Activated naive CD4-positive, alpha-beta T cell treated with anti-CD3 and anti-CD28 coated beads, Interleukin-2, amount 50 U/mL, for 72 hours (primary cell): ENCODE data around the gene TLE1. TPM values are rescaled to one million over a fixed set of nuclear protein-coding genes. Genes with fewer than 3 reads are reported as not detected.
"Not testable (repeated sequence)": the region's sequence is repeated elsewhere in the genome, so short reads cannot be mapped to it uniquely, and the experiment has no call there.

Experiments
- ATAC-seq, 2 donors: fragments of 150-1000 bp; cut with Tn5 transposase; 2 replicates each; pipeline ENCODE4 v1.10.0; 2021; ENCODE audit warnings: mild to moderate bottlenecking in 2 of 2, moderate library complexity in 2 of 2
- DNase-seq, 2 donors: peaks; one replicate each; pipeline ENCODE4 v3.0.0; 2021 to 2022; ENCODE audit warnings: low spot score in 2 of 2
- H3K27ac Mint-ChIP-seq, 2 donors: one replicate each; pipeline ENCODE4 v1.8.0; 2022; ENCODE audit warnings: mild to moderate bottlenecking in 2 of 2, mixed read lengths in 2 of 2
- H3K36me3 Mint-ChIP-seq, 2 donors: one replicate each; pipeline ENCODE4 v1.8.0; 2022; ENCODE audit warnings: mixed read lengths in 2 of 2
- H3K9me3 Mint-ChIP-seq, 2 donors: one replicate each; pipeline ENCODE4 v1.8.0; 2022; ENCODE audit warnings: mixed read lengths in 2 of 2
- total RNA-seq, 2 donors: library from RNA; stranded (reverse); gene quantifications; one replicate each; pipeline ENCODE4 v1.2.3, GENCODE V29; 2022

Gene TLE1
- total RNA-seq, 2 donors from 2014 or later = 0.20 to 0.33 TPM

DNA sequence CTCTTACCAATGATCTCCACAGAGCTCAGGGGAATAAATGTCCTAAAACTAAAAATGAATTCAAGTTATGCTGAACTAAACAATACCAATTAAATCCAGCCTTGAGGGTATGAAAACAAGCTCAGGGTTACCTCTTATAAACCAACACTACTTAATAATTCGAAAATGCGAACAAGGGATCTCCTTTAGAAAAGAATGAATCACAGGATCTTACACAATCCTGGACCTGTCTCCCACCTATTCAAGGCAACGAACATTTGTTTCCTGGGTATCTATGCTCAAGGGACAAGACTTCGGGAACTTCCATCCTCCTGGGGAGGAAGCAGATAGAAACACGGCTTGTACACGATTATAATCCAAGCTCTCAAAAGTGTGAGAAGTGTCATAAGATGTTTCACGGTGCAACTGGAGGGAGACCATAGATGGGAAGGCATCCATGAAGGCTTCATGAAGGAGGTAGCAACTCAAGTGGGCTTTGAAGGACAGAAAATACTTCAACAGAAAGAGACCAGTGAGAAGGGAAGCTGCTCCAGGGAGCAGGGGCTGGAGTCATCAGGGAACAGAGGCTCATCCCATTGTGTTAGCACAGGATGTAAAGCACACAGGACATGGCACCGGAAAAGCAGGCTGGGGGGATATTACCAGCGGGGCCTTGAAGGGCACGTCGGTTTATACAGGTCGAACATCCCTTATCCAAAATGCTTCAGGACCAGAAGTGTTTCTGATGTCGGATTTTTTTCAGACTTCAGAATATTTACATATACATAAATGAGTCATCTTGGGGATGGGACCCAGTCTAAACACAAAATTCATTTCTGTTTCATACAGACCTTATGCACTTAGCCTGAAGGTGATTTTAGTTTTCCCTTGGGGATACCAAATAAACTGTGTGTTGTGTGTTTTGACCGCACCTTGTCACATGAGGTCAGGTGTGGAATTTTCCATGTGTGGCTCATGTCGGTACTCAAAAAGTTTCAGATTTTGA lies 87.4 kb downstream of the TLE1 start:
- ATAC-seq (no peak), DNase-seq (no peak)
- Mint-ChIP-seq H3K9me3 (peaks cover 0 to 10% of the 10 kb centered on the region in 2 donors), H3K27ac (no peak overlapping the region), H3K36me3 (peaks cover 0 to 4% of the 10 kb centered on the region in 2 donors)

DNA sequence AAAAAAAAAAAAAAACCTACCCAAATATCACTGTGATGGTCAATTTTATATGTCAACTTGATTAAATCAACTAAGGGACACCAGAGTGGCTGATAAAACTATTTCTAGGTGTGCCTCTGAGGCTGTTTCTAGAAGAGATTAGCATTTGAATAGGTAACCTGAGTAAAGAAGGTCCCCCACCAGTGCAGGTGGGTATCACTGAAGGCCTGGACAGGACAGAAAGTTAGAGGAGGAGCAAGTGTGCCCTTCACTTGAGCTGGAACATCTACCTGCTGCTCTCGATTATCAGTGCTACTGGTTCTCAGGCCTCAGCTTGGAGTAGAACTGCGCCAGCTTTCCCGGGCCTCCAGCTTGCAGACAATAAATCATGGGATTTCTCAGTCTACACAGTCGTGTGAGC lies 88.7 kb downstream of the TLE1 start:
- H3K9me3 Mint-ChIP-seq = peaks cover 0 to 10% of the 10 kb centered on the region in 2 donors
- DNase-seq (no peak), ATAC-seq (no peak)
- H3K27ac Mint-ChIP-seq = no peak overlapping the region
- peaks cover 0 to 12% of the 10 kb centered on the region in 2 donors for H3K36me3 Mint-ChIP-seq

DNA sequence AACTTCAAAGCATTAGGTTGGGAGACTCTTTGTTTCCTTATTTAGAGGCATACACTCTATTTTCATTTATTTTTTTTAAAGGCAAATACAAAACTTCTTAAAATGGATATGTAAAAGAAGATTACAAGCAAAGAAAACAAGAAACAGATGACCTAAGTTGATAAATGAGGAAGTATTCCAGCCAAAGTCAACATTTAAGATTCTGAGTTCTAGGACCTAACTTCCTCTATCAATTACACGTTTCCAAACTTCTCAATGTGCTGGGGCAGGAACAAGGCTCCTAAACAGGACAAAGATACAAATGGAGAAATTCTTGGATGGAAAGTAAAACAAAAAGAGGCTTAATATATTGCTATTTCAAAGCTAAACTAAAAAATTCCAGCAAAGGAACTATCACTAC lies 89.5 kb downstream of the TLE1 start:
- DNase-seq (no peak), ATAC-seq (no peak)
- peaks cover 0 to 15% of the 10 kb centered on the region in 2 donors for H3K36me3 Mint-ChIP-seq
- no peak overlapping the region for H3K27ac Mint-ChIP-seq
- H3K9me3 Mint-ChIP-seq = peaks cover 0 to 10% of the 10 kb centered on the region in 2 donors

DNA sequence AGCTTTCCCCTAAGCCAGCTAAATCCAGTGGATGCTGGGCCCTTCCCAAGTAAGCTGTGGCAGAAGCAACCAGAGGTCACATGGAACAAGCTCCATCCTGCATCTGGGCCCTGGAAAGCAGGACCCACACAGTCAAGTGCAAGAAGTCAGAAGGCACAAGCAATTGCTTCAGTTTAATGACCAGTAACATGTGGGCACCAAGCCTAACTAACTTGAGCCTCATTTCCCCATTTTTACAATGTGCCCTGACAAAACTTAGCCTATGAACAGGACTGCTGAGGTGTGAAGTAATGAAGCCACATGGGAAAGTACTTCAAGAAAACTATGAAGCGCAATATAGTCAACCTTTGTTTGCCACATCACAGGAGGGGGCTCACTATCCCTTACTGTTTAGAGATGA lies 90.5 kb downstream of the TLE1 start:
- ATAC-seq (no peak), DNase-seq (no peak)
- peaks cover 0 to 14% of the 10 kb centered on the region in 2 donors for H3K9me3 Mint-ChIP-seq
- no peak overlapping the region for H3K27ac Mint-ChIP-seq
- H3K36me3 Mint-ChIP-seq = peaks cover 0 to 19% of the 10 kb centered on the region in 2 donors

DNA sequence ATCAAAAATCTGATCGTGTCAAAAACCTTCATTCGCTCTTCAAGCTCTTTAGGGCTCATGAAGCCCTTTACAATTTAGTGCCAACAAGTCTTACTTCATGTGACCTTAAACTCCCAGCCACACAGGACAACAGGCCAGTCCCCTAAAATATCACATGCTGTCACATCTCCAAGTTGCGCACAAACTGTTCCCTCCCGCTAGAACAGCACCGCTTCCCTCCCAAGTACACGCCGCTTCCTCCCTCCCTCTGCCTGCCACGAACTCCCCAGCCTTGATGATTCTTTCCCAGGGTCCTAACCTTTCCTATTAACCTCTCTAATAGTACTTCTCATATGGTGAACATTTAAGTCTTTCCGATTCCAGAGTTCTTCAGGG lies 91.2 kb downstream of the TLE1 start:
- ATAC-seq (no peak), DNase-seq (no peak)
- Mint-ChIP-seq H3K27ac (no peak overlapping the region), H3K36me3 (peaks cover 0 to 19% of the 10 kb centered on the region in 2 donors), H3K9me3 (peaks cover 0 to 16% of the 10 kb centered on the region in 2 donors)

DNA sequence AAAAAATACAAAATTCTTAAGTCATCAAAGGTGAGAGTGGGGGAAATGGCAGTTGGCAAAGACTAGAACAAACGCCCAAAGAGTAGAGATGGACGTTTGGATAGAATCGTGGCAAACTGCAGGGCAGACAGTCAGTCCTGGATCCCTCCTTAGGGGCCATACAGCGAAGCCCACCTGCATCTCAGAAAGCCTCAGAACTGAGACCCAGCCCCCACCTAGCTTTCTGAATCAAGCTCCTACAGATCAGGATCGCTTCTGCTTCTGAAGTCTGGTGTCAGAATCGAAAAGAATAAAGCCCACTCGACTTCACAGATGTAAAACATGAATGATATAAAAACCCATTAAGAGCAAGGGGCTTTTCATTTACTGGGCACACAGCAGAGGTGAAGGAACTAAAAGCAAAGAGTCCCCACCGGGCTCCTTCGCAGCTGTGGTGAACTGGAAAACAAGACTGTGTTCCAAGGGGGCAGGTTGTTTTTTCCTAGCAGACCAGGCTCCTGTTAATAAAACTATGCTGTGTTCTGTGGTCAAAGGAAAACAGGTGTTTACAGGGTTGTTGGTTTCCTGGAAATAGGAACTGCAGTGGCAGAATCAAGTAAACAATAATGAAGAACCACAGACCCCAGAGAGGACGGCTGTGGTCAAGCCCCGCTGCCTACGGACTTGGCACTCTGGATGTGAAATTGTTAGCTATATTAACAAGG lies 91.8 kb downstream of the TLE1 start:
- ATAC-seq (no peak), DNase-seq (no peak)
- H3K27ac Mint-ChIP-seq = no peak overlapping the region
- H3K36me3 Mint-ChIP-seq = peaks cover 0 to 19% of the 10 kb centered on the region in 2 donors
- peaks cover 0 to 16% of the 10 kb centered on the region in 2 donors for H3K9me3 Mint-ChIP-seq

DNA sequence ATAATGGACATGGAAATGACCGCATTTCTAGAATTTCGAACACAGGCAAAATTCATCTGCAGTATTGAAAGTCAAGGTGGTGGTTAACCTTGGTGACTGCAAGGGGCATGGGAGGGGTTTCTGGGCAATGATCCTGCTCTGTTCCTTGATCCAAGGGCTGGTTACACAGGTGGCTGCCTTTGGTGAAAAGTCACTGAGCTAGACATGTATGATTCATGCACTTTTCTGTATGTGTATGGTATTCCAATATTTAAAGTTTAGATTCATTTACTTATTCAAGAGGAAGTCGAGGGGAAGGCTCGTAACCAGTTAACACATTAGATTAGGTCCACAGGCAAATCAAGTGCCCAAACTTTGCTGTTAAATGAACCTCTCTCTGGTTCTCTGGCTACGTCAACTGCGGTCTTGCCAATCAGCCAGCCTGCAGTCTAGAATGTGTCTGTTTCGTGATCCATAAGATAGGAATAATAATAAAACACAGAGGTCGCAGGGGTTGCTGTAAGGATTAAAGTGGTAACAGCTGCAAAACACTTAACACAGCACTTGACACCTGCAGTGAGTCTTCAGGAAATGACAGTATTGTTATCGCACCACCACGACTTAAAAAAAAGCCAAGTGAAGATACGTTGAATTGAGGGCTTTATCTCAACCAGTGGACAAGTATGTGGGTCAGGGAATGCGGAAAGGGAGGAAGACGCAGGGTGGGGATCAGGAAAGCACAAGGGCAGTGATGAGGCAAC lies 92.5 kb downstream of the TLE1 start:
- DNase-seq = no peak
- Mint-ChIP-seq H3K27ac (no peak overlapping the region), H3K9me3 (peaks cover 0 to 16% of the 10 kb centered on the region in 2 donors), H3K36me3 (peaks cover 0 to 19% of the 10 kb centered on the region in 2 donors)
- no peak for ATAC-seq

DNA sequence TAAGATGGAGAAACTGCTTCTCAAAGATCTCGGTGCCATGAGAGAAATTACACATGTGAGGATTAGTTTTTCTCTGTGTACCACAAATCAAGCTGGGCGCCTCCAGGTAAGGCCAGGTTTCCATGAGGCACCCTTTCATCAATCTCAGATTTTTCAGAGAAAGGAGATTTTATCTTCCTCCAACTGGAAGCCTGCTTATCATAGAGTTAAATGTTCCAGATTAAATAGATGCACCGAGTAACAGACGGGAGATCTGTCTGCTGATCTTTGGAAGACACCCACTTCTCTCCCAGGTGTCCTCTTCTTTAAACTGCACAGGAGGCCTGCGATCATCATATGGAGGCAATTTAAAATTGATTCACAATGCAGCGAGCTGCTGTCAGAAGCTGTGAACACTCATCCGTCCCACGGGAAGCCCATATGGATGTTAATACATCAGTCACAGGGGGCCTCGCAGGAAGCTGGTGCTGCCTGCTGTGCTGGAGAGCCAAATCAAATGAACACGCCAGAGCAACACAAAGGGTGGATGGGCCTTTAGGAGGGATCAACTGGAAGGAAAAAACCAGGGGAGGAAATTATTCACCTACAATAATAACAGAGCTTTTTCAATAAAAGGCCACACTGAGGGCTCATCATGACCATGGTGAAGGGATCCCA lies 93.3 kb downstream of the TLE1 start:
- ATAC-seq (no peak), DNase-seq (no peak)
- H3K9me3 Mint-ChIP-seq = peaks cover 0 to 16% of the 10 kb centered on the region in 2 donors
- H3K27ac Mint-ChIP-seq = no peak overlapping the region
- peaks cover 0 to 19% of the 10 kb centered on the region in 2 donors for H3K36me3 Mint-ChIP-seq

DNA sequence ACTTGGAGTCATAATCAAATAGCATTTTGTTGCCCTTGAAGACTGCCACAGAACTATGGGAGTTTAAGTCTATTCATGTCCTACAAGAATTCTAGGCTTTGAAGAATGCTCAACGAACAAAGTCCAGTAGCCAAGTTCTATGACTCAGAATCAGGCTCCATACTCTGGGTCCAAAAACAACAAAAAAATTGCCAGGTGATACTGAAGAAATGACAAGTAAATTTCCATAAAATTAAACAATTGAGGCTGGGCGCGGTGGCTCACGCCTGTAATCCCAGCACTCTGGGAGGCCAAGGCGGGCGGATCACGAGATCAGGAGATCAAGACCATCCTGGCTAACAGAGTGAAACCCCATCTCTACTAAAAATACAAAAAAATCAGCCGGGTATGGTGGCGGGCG lies 94.1 kb downstream of the TLE1 start:
- ATAC-seq, DNase-seq, H3K27ac Mint-ChIP-seq: not testable (repeated sequence)
- Mint-ChIP-seq H3K36me3 (peaks cover 0 to 19% of the 10 kb centered on the region in 2 donors), H3K9me3 (peaks cover 0 to 16% of the 10 kb centered on the region in 2 donors)

DNA sequence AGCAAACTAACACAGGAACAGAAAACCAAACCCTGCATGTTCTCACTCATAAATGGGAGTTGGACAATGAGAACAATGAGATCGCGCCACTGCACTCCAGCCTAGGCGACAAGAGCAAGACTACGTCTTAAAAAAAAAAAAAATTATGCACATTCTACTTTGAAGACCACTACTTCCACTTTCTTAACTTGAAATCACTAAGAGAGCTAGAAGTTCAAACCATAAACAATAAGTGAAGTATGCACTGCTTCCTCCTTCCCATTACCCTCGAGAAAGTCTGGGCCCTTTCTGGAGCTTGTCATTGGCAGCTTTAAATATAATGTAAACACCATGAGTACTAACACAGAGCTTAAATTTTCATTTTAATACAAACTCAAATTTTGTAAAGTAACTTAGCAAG lies 94.9 kb downstream of the TLE1 start:
- ATAC-seq = no peak
- no peak overlapping the region for H3K27ac Mint-ChIP-seq
- H3K9me3 Mint-ChIP-seq = peaks cover 0 to 16% of the 10 kb centered on the region in 2 donors
- H3K36me3 Mint-ChIP-seq = peaks cover 0 to 19% of the 10 kb centered on the region in 2 donors
- no peak for DNase-seq

DNA sequence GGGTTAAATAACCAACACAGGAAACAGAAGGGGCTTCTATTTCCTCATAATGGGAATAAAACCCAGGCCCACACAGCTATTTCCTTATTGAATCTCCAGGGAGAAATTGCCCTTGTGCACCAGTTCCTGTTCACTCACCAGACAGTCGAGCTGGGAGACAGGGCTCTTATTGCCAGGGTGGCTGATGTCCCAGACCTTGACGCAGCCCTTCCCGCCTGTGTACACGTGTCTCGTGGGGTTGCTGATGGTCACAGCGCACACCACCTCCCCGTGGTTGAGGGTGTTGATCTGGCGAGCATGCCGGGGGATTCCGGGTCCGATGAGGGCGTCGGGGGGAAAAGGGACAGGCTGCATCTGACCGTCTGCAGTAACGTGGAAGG lies 96.5 kb downstream of the TLE1 start:
- no peak for ATAC-seq
- Mint-ChIP-seq H3K9me3 (peaks cover 0 to 9% of the 10 kb centered on the region in 2 donors), H3K27ac (no peak overlapping the region), H3K36me3 (peaks cover 0 to 19% of the 10 kb centered on the region in 2 donors)
- no peak for DNase-seq

DNA sequence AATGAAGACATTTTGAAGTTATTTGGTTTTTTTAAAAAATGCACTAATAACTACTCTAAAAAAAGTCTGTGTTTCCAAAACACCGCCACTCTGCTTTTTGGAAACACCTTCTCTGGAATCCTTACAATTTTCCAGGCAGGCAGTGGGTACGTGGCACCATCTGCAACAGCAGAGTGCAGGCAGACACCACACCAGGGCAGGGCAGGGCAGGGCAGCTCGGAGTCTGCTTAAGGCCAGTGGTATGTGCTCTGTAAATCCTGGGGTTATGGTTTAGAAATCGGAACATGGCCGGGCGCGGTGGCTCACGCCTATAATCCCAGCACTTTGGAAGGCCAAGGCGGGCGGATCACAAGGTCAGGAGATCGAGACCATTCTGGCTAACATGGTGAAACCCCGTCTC lies 97.6 kb downstream of the TLE1 start:
- Mint-ChIP-seq H3K9me3 (peaks cover 0 to 6% of the 10 kb centered on the region in 2 donors), H3K36me3 (peaks cover 0 to 13% of the 10 kb centered on the region in 2 donors), H3K27ac (no peak overlapping the region)
- ATAC-seq (no peak), DNase-seq (no peak)

DNA sequence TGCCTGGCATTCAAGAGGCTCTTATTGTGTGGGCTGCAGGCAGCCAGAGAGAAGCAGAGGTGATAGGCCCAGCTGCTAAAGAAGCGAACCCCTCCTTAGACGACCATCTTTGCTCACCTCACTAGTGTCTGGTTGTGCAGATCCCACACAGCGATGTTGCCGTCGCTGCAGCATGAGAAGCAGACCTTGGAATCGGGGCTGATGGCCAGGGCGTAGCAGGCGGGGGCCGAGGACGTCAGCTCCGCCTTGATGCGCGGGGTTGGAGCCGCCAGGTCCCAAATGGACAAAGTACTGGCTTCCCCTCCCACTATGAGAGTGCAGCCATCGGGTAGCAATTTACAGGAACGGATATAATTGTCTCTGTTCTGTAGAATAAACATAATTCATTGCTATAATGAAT lies 98.7 kb downstream of the TLE1 start:
- DNase-seq (no peak), ATAC-seq (no peak)
- Mint-ChIP-seq H3K36me3 (peaks cover 0 to 6% of the 10 kb centered on the region in 2 donors), H3K9me3 (peaks cover 0 to 6% of the 10 kb centered on the region in 2 donors), H3K27ac (no peak overlapping the region)

DNA sequence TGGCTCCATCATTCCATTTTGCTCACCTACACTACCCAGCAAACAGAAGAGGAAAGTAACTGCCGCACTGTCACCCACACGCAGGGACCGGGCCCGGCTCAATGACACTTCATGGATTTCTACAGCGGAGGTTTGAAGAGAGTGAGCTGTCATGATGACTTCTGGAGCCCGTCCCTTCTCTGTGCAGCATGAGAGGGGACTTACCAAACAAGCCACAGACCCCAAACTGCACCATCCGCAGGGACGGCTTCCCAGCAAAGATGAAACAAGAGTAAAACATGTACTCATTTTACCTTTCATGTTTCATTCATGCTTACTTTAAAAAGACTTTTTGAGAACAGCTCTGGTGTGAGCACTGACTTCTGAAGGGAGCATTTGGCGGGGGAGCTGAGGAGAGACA lies 99.5 kb downstream of the TLE1 start:
- no peak for ATAC-seq
- Mint-ChIP-seq H3K9me3 (peaks cover 0 to 9% of the 10 kb centered on the region in 2 donors), H3K36me3 (peaks cover 0 to 3% of the 10 kb centered on the region in 2 donors), H3K27ac (no peak overlapping the region)
- no peak for DNase-seq

DNA sequence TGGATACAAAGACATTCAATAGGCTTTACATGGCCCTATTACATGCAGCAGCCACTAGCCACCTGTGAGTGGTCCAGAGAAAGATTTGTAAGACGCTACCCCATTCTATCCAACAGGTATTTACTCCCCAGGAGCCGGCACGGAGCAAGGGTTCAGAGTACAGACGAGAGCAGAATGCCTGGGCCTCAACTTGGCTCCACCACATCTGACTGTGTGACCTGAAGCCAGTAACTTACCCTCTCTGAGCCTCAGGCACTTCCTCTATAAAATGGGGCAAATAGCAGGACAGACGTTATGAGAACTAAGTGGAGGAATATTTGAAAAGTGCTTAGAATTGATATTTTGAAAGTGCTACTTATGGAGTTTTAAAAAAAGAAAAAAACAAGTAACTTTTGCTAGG lies 100.0 kb downstream of the TLE1 start:
- Mint-ChIP-seq H3K27ac (no peak overlapping the region), H3K9me3 (peaks cover 0 to 9% of the 10 kb centered on the region in 2 donors), H3K36me3 (no peaks in the 10 kb centered on the region)
- ATAC-seq (no peak), DNase-seq (no peak)

DNA sequence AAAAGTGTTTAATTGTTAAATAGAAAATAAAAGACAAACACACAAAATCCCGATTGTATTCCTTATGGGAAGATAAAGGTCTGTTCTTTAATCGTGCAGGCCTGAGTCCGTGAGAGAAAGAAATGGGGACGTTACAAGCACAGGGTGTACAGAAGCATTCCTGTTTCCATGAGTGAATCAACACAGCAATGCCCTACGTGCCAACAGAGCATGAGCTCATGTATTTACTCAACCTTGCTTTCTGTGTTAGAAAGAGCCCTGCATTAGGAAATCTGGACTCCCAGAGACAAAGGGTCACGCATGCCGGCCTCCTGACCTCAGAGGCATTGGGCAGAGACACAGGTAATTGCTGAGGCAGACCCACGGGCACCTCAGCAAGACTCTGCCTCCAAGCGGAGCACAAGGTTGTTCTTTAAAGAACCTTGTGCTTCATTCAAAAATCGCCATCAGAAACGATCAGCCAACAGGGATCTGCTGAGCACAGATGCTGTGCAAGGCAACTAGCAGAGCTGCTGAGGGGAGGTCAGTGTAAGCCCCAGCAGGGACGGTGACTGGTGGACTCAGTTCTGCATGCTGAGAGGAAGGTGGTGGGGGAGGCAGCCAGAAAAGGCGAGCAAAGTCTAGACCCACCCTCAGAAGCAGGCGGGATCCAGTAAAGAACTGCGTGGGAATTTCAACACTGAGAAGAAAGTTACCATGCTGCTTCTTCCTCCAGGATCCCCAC lies 101.0 kb downstream of the TLE1 start:
- Mint-ChIP-seq H3K27ac (no peak overlapping the region), H3K36me3 (no peaks in the 10 kb centered on the region), H3K9me3 (peaks cover 0 to 3% of the 10 kb centered on the region in 2 donors)
- no peak for DNase-seq
- ATAC-seq = no peak
